Kidney epithelial cell (primary cell): Measurements from ENCODE around the gene SBF1. TPM values are rescaled to one million over a fixed set of nuclear protein-coding genes. Genes with fewer than 3 reads are reported as not detected.

ENCODE experiments used
- DNase-seq: peaks from one replicate; pipeline ENCODE4 v3.0.0-alpha.2; 2010; ENCODE audit warnings: low read depth
- H3K27me3 ChIP-seq: 2 replicates; pipeline ENCODE4 v1.6.0; 2011; ENCODE audit warnings: low read length; ENCODE audit not compliant: control insufficient read depth, insufficient read depth
- H3K36me3 ChIP-seq: 2 replicates; pipeline ENCODE4 v1.5.1; 2011; ENCODE audit warnings: low read length; ENCODE audit not compliant: control insufficient read depth, insufficient read depth
- H3K4me3 ChIP-seq: 2 replicates; pipeline ENCODE4 v1.5.1; 2011; ENCODE audit warnings: low read depth, mild to moderate bottlenecking, control low read depth, low read length
- total RNA-seq: library from RNA; depleted of rRNA; stranded (reverse); fragments of >200 nt; gene quantifications from 2 replicates; pipeline ENCODE4 v1.2.3, GENCODE V29; 2015
- TF ChIP-seq, protein P1 (sequence below): IDR thresholded peaks from 2 replicates; pipeline ENCODE4 v1.5.1; 2011; ENCODE audit warnings: mild to moderate bottlenecking, moderate library complexity, low read length, control low read depth, inconsistent platforms; ENCODE audit not compliant: insufficient read depth, poor library complexity, severe bottlenecking

The SBF1 gene
- total RNA-seq, 1 donor from 2014 or later: 96.6 TPM

DNA sequence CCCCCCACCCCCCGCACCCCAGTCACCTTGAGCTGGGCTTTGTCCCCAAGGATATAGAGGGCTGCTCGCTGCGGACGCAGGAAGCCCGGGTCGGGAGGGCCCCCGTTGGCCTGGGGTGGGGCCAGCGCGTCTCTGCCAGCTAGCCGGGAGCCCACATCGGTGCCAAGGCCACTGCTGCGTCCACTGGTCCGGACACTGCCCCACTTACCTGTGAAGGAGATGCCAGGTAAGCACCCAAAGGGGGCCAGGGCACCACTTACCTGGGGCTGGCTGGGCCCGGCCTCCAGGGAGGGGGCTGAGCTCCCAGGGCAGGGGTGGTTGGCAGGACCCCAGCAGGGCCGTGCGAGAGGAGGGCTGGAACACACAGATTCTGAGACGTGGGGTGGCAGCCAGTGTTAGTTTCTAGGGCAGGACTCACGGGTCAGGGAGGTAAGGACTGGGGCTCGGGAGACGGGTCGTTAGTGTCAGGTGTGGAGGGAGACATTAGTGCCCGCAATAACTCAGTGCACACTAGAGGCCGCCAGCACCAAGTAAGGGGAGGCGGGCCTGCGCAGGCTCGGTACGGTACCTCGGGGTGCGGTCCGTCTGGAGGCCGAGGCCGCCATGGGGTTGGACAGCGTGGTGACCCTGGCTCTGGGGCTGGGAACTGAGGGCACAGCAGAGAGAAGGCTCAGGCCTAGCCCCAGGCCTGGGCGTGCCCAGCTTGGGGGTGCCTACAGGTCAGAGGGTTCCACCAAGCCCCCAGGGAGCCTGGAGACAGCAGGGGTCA, 18.2 kb downstream of the SBF1 start:
- peaks cover 6% of the 10 kb centered on the region for H3K36me3 ChIP-seq

DNA sequence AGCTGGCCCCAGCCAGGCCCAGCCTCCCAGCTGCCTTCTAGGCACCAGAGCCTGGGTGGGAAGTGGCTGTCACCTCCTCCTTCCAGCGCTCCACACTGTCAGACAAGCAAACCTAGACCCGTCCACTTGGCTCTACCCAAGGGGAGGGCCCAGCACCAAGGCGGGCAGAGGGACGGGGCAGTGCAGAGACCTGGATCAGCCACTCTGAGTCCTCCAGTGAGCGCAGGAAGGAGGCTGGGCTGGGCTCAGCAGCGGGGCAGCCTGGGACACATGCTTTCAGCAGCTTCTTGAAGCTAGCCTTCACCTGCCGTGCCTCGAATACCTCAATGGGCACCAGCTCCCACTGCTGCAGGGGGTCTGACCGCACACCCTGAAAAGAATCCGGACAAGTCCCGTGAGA, 18.8 kb downstream of the SBF1 start:
- DNase-seq: no peak
- H3K36me3 ChIP-seq: peaks cover 4% of the 10 kb centered on the region
- no peak overlapping the region for H3K4me3 ChIP-seq
- no peaks in the 10 kb centered on the region for H3K27me3 ChIP-seq
- TF ChIP-seq, protein P1, sequence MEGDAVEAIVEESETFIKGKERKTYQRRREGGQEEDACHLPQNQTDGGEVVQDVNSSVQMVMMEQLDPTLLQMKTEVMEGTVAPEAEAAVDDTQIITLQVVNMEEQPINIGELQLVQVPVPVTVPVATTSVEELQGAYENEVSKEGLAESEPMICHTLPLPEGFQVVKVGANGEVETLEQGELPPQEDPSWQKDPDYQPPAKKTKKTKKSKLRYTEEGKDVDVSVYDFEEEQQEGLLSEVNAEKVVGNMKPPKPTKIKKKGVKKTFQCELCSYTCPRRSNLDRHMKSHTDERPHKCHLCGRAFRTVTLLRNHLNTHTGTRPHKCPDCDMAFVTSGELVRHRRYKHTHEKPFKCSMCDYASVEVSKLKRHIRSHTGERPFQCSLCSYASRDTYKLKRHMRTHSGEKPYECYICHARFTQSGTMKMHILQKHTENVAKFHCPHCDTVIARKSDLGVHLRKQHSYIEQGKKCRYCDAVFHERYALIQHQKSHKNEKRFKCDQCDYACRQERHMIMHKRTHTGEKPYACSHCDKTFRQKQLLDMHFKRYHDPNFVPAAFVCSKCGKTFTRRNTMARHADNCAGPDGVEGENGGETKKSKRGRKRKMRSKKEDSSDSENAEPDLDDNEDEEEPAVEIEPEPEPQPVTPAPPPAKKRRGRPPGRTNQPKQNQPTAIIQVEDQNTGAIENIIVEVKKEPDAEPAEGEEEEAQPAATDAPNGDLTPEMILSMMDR: no peak

More for the DNA sequence above, 18.2 kb downstream of the SBF1 start:
- H3K4me3 ChIP-seq: no peak overlapping the region
- TF ChIP-seq, protein P1: peak; percentile 41
- no peaks in the 10 kb centered on the region for H3K27me3 ChIP-seq
- DNase-seq: no peak

DNA sequence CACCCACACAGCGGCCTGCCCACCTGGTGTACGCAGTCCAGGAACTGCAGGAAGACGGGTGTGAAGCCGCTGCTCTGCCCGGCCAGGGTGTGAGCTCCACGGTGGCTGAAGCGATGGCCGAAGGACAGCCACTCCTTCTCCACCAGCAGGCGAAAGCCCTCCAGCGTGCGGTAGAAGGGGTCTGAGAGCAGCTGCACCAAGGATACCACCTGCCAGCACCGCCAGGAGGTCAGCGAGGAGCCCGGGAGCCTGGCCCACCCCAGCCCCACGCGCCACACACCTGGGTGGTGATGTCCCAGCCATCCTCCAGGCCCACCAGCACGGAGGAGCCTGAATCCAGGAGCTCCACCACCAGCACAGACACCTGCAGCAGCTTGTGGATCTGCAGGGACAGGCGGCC, 19.6 kb downstream of the SBF1 start:
- Histone ChIP-seq H3K4me3 (no peak overlapping the region), H3K36me3 (peaks cover 4% of the 10 kb centered on the region), H3K27me3 (no peaks in the 10 kb centered on the region)
- TF ChIP-seq, protein P1: no peak
- DNase-seq: no peak

DNA sequence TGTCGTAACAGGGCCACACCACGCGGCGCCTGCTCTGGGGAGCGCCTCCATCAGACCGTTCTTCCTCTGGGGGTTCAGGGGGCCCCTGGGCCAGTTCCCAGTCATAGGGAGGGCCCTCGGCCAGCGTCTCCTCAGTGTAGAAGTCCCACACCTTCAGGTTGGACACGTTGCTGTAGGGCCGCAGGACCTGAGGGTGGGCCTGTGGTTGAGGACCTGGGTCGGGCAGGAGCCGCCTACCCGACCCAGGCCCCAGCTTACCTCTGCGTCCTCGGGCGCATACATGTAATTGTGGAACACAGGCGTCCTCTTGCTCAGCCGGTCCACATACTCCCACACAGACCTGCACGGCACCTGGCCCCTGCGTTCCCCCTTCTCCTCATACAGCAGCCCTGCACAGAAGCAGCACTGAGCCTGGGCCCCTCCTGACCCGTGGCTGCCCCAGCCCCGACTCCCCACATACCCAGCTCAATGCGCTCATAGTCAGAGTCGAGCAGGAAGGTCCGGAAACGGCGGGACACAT, 20.2 kb downstream of the SBF1 start:
- H3K27me3 ChIP-seq: no peaks in the 10 kb centered on the region
- peaks cover 4% of the 10 kb centered on the region for H3K36me3 ChIP-seq
- TF ChIP-seq, protein P1: no peak
- no peak for DNase-seq
- no peak overlapping the region for H3K4me3 ChIP-seq

DNA sequence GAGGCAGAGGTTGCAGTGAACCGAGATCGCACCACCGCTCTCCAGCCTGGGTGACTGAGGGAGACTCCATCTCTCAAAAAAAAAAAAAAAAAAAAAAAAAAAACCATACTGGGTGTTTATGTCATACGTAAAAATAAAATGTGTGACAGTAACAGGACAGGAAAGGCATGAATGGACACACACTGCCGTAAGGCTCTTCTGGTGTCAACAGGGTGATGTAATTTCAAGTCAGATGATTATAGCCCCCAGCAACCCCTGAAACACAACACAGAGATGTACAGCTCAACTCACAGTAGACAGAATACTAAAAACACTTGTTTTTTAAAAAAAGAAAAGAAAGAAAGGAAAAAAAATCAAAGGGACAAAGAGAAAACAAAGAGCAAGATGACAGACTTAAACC, 22.2 kb downstream of the SBF1 start:
- Histone ChIP-seq H3K36me3 (peaks cover 5% of the 10 kb centered on the region), H3K4me3 (no peak overlapping the region), H3K27me3 (no peaks in the 10 kb centered on the region)
- no peak for DNase-seq
- TF ChIP-seq, protein P1: no peak
